ENCODE data around the gene MEGF6.

GRCh38 chr1:3588395-3588794 is 22.9 kb downstream of the MEGF6 start:
- TF ChIP-seq POLR2A (IDR thresholded peaks at IDR 0.05): no peak
- no peak for TF ChIP-seq CTCF (IDR thresholded peaks at IDR 0.05)

Data from heart left ventricle (tissue), 13 donors.